ENCODE data around the gene TMEM125. TPM values are rescaled to one million over a fixed set of nuclear protein-coding genes. Genes with fewer than 3 reads are reported as not detected.

TMEM125 gene
- total and polyA plus RNA-seq, 4 experiments from 2014 or later = not detected

GRCh38 chr1:43237121-43237520 is 32.7 kb upstream of the TMEM125 start:
- ChIA-PET POLR2A (ENCODE audit: partially characterized antibody) (no interaction called here), CTCF (ENCODE audit: partially characterized antibody) (interaction anchor here (0.9 to 1.0 kb wide), 2 partner anchors 10 to 178 kb away, joined by 3 to 6 read pairs; no protein-coding TSS in a partner anchor)
- H3K4me1 Mint-ChIP-seq = no peaks in the 10 kb centered on the region
- Histone ChIP-seq H3K4me3 (ENCODE audit: low read length in 2 of 2) (no peak overlapping the region), H3K27ac (ENCODE audit: low read depth, low read length) (no peak overlapping the region), H3K9me3 (ENCODE audit: control insufficient read depth in 1 of 2, low read length in 2 of 2) (no peaks in the 10 kb centered on the region), H3K4me1 (ENCODE audit: insufficient read depth, low read length) (no peaks in the 10 kb centered on the region), H3K36me3 (ENCODE audit: insufficient read depth, low read length) (no peaks in the 10 kb centered on the region), H3K27me3 (ENCODE audit: insufficient read depth, low read length) (no peaks in the 10 kb centered on the region)
- intact Hi-C loops (cut with micrococcal nuclease) = no loop called here
- no peaks in the 10 kb centered on the region for H3K36me3 Mint-ChIP-seq
- no peak for DNase-seq
- no peak overlapping the region for H3K27ac Mint-ChIP-seq
- no peak overlapping the region for H3K4me3 Mint-ChIP-seq
- peaks cover 4 to 15% of the 10 kb centered on the region in 2 donors for H3K27me3 Mint-ChIP-seq
- H3K9me3 Mint-ChIP-seq = peaks cover 0 to 3% (median 0%) of the 10 kb centered on the region in 8 donors

GRCh38 chr1:43238085-43238484 is 31.7 kb upstream of the TMEM125 start:
- peaks cover 5 to 15% of the 10 kb centered on the region in 2 donors for H3K27me3 Mint-ChIP-seq
- ChIA-PET CTCF (ENCODE audit: partially characterized antibody) (interaction anchor here (3.1 kb wide), 1 partner anchor 177 kb away, joined by 15 read pairs; no protein-coding TSS in a partner anchor), POLR2A (ENCODE audit: partially characterized antibody) (no interaction called here)
- DNase-seq = peak in 2 of 5 donors; percentile 3 to 11
- H3K27ac ChIP-seq (ENCODE audit: low read depth, low read length) = no peak overlapping the region
- no peaks in the 10 kb centered on the region for H3K4me1 Mint-ChIP-seq
- no peaks in the 10 kb centered on the region for H3K4me1 ChIP-seq (ENCODE audit: insufficient read depth, low read length)
- H3K4me3 Mint-ChIP-seq = no peak overlapping the region
- intact Hi-C loops (cut with micrococcal nuclease) = no loop called here
- H3K4me3 ChIP-seq (ENCODE audit: low read length in 2 of 2) = no peak overlapping the region
- H3K27ac Mint-ChIP-seq = peak overlapping the region in 1 of 7 donors; percentile 37
- no peaks in the 10 kb centered on the region for H3K36me3 Mint-ChIP-seq
- peaks cover 0 to 3% (median 0%) of the 10 kb centered on the region in 8 donors for H3K9me3 Mint-ChIP-seq
- H3K9me3 ChIP-seq (ENCODE audit: control insufficient read depth in 1 of 2, low read length in 2 of 2) = no peaks in the 10 kb centered on the region
- no peaks in the 10 kb centered on the region for H3K36me3 ChIP-seq (ENCODE audit: insufficient read depth, low read length)
- H3K27me3 ChIP-seq (ENCODE audit: insufficient read depth, low read length) = no peaks in the 10 kb centered on the region

GRCh38 chr1:43238991-43239469 is 30.8 kb upstream of the TMEM125 start:
- no peak overlapping the region for H3K4me3 ChIP-seq (ENCODE audit: low read length in 2 of 2)
- H3K36me3 ChIP-seq (ENCODE audit: insufficient read depth, low read length) = no peaks in the 10 kb centered on the region
- no peaks in the 10 kb centered on the region for H3K4me1 ChIP-seq (ENCODE audit: insufficient read depth, low read length)
- H3K27ac ChIP-seq (ENCODE audit: low read depth, low read length) = no peak overlapping the region
- H3K27me3 ChIP-seq (ENCODE audit: insufficient read depth, low read length) = no peaks in the 10 kb centered on the region
- no peak for DNase-seq
- Mint-ChIP-seq H3K36me3 (no peaks in the 10 kb centered on the region), H3K4me1 (no peaks in the 10 kb centered on the region), H3K9me3 (peaks cover 0 to 3% (median 0%) of the 10 kb centered on the region in 8 donors), H3K27me3 (peaks cover 5 to 14% of the 10 kb centered on the region in 2 donors), H3K27ac (peak overlapping the region in 1 of 7 donors; percentile 23), H3K4me3 (no peak overlapping the region)
- POLR2A ChIA-PET (ENCODE audit: partially characterized antibody) = no interaction called here
- CTCF ChIA-PET (ENCODE audit: partially characterized antibody) = interaction anchor here (1.2 to 3.1 kb wide), 2 partner anchors 12 to 176 kb away, joined by 5 to 15 read pairs; no protein-coding TSS in a partner anchor
- no peaks in the 10 kb centered on the region for H3K9me3 ChIP-seq (ENCODE audit: control insufficient read depth in 1 of 2, low read length in 2 of 2)
- intact Hi-C loops (cut with micrococcal nuclease) = no loop called here

- CTCF ChIA-PET (ENCODE audit: partially characterized antibody) = interaction anchor here (1.2 to 3.1 kb wide), 2 partner anchors 12 to 175 kb away, joined by 5 to 15 read pairs; no protein-coding TSS in a partner anchor
- Histone ChIP-seq H3K27ac (ENCODE audit: low read depth, low read length) (no peak overlapping the region), H3K4me3 (ENCODE audit: low read length in 2 of 2) (no peak overlapping the region), H3K9me3 (ENCODE audit: control insufficient read depth in 1 of 2, low read length in 2 of 2) (no peaks in the 10 kb centered on the region), H3K4me1 (ENCODE audit: insufficient read depth, low read length) (no peaks in the 10 kb centered on the region), H3K36me3 (ENCODE audit: insufficient read depth, low read length) (no peaks in the 10 kb centered on the region), H3K27me3 (ENCODE audit: insufficient read depth, low read length) (no peaks in the 10 kb centered on the region)
- Mint-ChIP-seq H3K4me1 (no peaks in the 10 kb centered on the region), H3K36me3 (no peaks in the 10 kb centered on the region), H3K27ac (peak overlapping the region in 1 of 7 donors; percentile 57), H3K27me3 (peaks cover 5 to 14% of the 10 kb centered on the region in 2 donors), H3K4me3 (no peak overlapping the region), H3K9me3 (peaks cover 0 to 3% (median 0%) of the 10 kb centered on the region in 8 donors)
- DNase-seq = no peak
- POLR2A ChIA-PET (ENCODE audit: partially characterized antibody) = no interaction called here
- intact Hi-C loops (cut with micrococcal nuclease) = no loop called here
Observed at GRCh38 chr1:43239484-43239883, 30.3 kb upstream of the TMEM125 start.

GRCh38 chr1:43241413-43241836 is 28.4 kb upstream of the TMEM125 start:
- intact Hi-C loops (cut with micrococcal nuclease) = no loop called here

GRCh38 chr1:43243299-43243698 is 26.5 kb upstream of the TMEM125 start:
- intact Hi-C loops (cut with micrococcal nuclease) = no loop called here
- Histone ChIP-seq H3K27ac (ENCODE audit: low read depth, low read length) (no peak overlapping the region), H3K4me1 (ENCODE audit: insufficient read depth, low read length) (no peaks in the 10 kb centered on the region), H3K4me3 (ENCODE audit: low read length in 2 of 2) (no peak overlapping the region), H3K36me3 (ENCODE audit: insufficient read depth, low read length) (no peaks in the 10 kb centered on the region), H3K9me3 (ENCODE audit: control insufficient read depth in 1 of 2, low read length in 2 of 2) (no peaks in the 10 kb centered on the region), H3K27me3 (ENCODE audit: insufficient read depth, low read length) (no peaks in the 10 kb centered on the region)
- Mint-ChIP-seq H3K27ac (no peak overlapping the region), H3K9me3 (peaks cover 0 to 3% (median 0%) of the 10 kb centered on the region in 8 donors), H3K4me1 (no peaks in the 10 kb centered on the region), H3K36me3 (no peaks in the 10 kb centered on the region), H3K4me3 (no peak overlapping the region), H3K27me3 (peaks cover 6 to 8% of the 10 kb centered on the region in 2 donors)
- CTCF ChIA-PET (ENCODE audit: partially characterized antibody) = interaction anchor here (1.7 kb wide), 1 partner anchor 171 kb away, joined by 5 read pairs; no protein-coding TSS in a partner anchor
- POLR2A ChIA-PET (ENCODE audit: partially characterized antibody) = no interaction called here
- no peak for DNase-seq

More at GRCh38 chr1:43241413-43241836, 28.4 kb upstream of the TMEM125 start:
- DNase-seq = no peak
- ChIA-PET CTCF (ENCODE audit: partially characterized antibody) (no interaction called here), POLR2A (ENCODE audit: partially characterized antibody) (no interaction called here)
- Histone ChIP-seq H3K4me1 (ENCODE audit: insufficient read depth, low read length) (no peaks in the 10 kb centered on the region), H3K9me3 (ENCODE audit: control insufficient read depth in 1 of 2, low read length in 2 of 2) (no peaks in the 10 kb centered on the region), H3K4me3 (ENCODE audit: low read length in 2 of 2) (no peak overlapping the region), H3K27ac (ENCODE audit: low read depth, low read length) (no peak overlapping the region), H3K27me3 (ENCODE audit: insufficient read depth, low read length) (no peaks in the 10 kb centered on the region), H3K36me3 (ENCODE audit: insufficient read depth, low read length) (no peaks in the 10 kb centered on the region)
- no peak overlapping the region for H3K4me3 Mint-ChIP-seq
- no peaks in the 10 kb centered on the region for H3K4me1 Mint-ChIP-seq
- H3K27me3 Mint-ChIP-seq = peaks cover 6 to 8% of the 10 kb centered on the region in 2 donors
- H3K9me3 Mint-ChIP-seq = peaks cover 0 to 3% (median 0%) of the 10 kb centered on the region in 8 donors
- no peaks in the 10 kb centered on the region for H3K36me3 Mint-ChIP-seq
- no peak overlapping the region for H3K27ac Mint-ChIP-seq

- CTCF ChIA-PET (ENCODE audit: partially characterized antibody) = no interaction called here
- Histone ChIP-seq H3K36me3 (ENCODE audit: insufficient read depth, low read length) (no peaks in the 10 kb centered on the region), H3K4me3 (ENCODE audit: low read length in 2 of 2) (no peak overlapping the region), H3K9me3 (ENCODE audit: control insufficient read depth in 1 of 2, low read length in 2 of 2) (no peaks in the 10 kb centered on the region), H3K4me1 (ENCODE audit: insufficient read depth, low read length) (no peaks in the 10 kb centered on the region), H3K27ac (ENCODE audit: low read depth, low read length) (no peak overlapping the region), H3K27me3 (ENCODE audit: insufficient read depth, low read length) (no peaks in the 10 kb centered on the region)
- Mint-ChIP-seq H3K27me3 (peaks cover 4 to 7% of the 10 kb centered on the region in 2 donors), H3K4me3 (no peak overlapping the region), H3K4me1 (no peaks in the 10 kb centered on the region), H3K9me3 (peaks cover 0 to 2% (median 0%) of the 10 kb centered on the region in 8 donors), H3K36me3 (no peaks in the 10 kb centered on the region), H3K27ac (no peak overlapping the region)
- DNase-seq = no peak
- POLR2A ChIA-PET (ENCODE audit: partially characterized antibody) = no interaction called here
- intact Hi-C loops (cut with micrococcal nuclease) = no loop called here
Observed at GRCh38 chr1:43246466-43247213, 23.1 kb upstream of the TMEM125 start.

Measured in CD4-positive, alpha-beta memory T cell (primary cell).